HG02938 (cell line): ENCODE measurements around the gene FXYD2.
"Not testable (repeated sequence)": the region's sequence is repeated elsewhere in the genome, so short reads cannot be mapped to it uniquely, and the experiment has no call there.

Source experiments
- ATAC-seq: cut with Tn5 transposase; IDR thresholded peaks from one replicate; pipeline ENCODE4 v1.9.1; 2021; ENCODE audit warnings: mild to moderate bottlenecking, moderate library complexity; ENCODE audit not compliant: unreplicated experiment

The FXYD2 gene

GRCh38 chr11:117822074-117823033 is 2.2 kb downstream of the FXYD2 start:
- ATAC-seq, result no peak

GRCh38 chr11:117821431-117821830 is 3.1 kb downstream of the FXYD2 start:
- ATAC-seq, result no peak

GRCh38 chr11:117820516-117820915 is 4.0 kb downstream of the FXYD2 start:
- ATAC-seq, result no peak

- no peak for ATAC-seq
Measured at GRCh38 chr11:117820071-117820470, 4.5 kb downstream of the FXYD2 start.

- ATAC-seq, result no peak
Measured at GRCh38 chr11:117819096-117820040, 5.2 kb downstream of the FXYD2 start.

- no peak for ATAC-seq
Measured at GRCh38 chr11:117818041-117818873, 6.3 kb downstream of the FXYD2 start.

- no peak for ATAC-seq
Measured at GRCh38 chr11:117817368-117818040, 7.0 kb downstream of the FXYD2 start.

- no peak for ATAC-seq
Measured at GRCh38 chr11:117816846-117817367, 7.6 kb downstream of the FXYD2 start.

GRCh38 chr11:117816151-117816741 is 8.3 kb downstream of the FXYD2 start:
- no peak for ATAC-seq

GRCh38 chr11:117815262-117815803 is 9.2 kb downstream of the FXYD2 start:
- peak; percentile 58 for ATAC-seq

GRCh38 chr11:117814766-117815261 is 9.7 kb downstream of the FXYD2 start:
- ATAC-seq, result peak; percentile 38

- ATAC-seq, result peak; percentile 2
Measured at GRCh38 chr11:117814204-117814765, 10.3 kb downstream of the FXYD2 start.

- not testable (repeated sequence) for ATAC-seq
Measured at GRCh38 chr11:117810056-117810451, 14.5 kb downstream of the FXYD2 start.

- ATAC-seq, result no peak
Measured at GRCh38 chr11:117809236-117810055, 15.1 kb downstream of the FXYD2 start.

- ATAC-seq, result no peak
Measured at GRCh38 chr11:117808784-117809183, 15.8 kb downstream of the FXYD2 start.

- ATAC-seq, result no peak
Measured at GRCh38 chr11:117807482-117808327, 16.8 kb downstream of the FXYD2 start.

GRCh38 chr11:117806846-117807245 is 17.7 kb downstream of the FXYD2 start:
- ATAC-seq, result no peak
